B cell (primary cell): ENCODE data around the gene SYNPR. TPM values are rescaled to one million over a fixed set of nuclear protein-coding genes. Genes with fewer than 3 reads are reported as not detected.

Experiments used
- ATAC-seq: fragments of 200-7000 bp; cut with Tn5 transposase; one replicate; pipeline ENCODE4 v1.10.0; 2021; ENCODE audit warnings: low read depth, mild to moderate bottlenecking, moderate number of reproducible peaks, moderate library complexity
- CTCF ChIA-PET: fragments of 350-600 bp; sonication (Branson Sonifier 250); formaldehyde crosslinking; loops from one replicate; lab custom pipeline; 2021; ENCODE audit warnings: antibody characterized with exemption, inconsistent platforms; lab: Charles Lee
- POLR2A ChIA-PET: fragments of 350-600 bp; sonication (Branson Sonifier 250); formaldehyde crosslinking; loops from one replicate; lab custom pipeline; 2021; ENCODE audit warnings: antibody characterized with exemption; lab: Charles Lee
- DNase-seq: peaks from one replicate; pipeline ENCODE4 v3.0.0; 2013
- H2AFZ ChIP-seq: 2 replicates; pipeline ENCODE4 v1.6.1; 2012; ENCODE audit warnings: mild to moderate bottlenecking, low read depth, low read length; ENCODE audit not compliant: insufficient read depth, poor library complexity, severe bottlenecking
- H3K27ac ChIP-seq, 2 donors: 1 replicate in 1 of 2; 2 replicates in 1 of 2; pipeline ENCODE4 v1.5.1; 2012 to 2013; ENCODE audit warnings: low read length in 2 of 2, mild to moderate bottlenecking in 2 of 2, moderate library complexity in 1 of 2
- H3K27me3 ChIP-seq, 4 experiments: fragments of 200-600 bp in 1 of 4; sonication (generic) in 1 of 4; replicated peaks in 1 of 4; 1 replicate in 2 of 4; 2 replicates in 2 of 4; pipeline versions ENCODE4 v1.6.1 to v1.7.0; 2013 to 2016; ENCODE audit warnings: low read length in 3 of 4, mild to moderate bottlenecking in 2 of 4, mixed read lengths in 1 of 4, moderate library complexity in 1 of 4; ENCODE audit not compliant: insufficient read depth in 4 of 4, control insufficient read depth in 3 of 4; ENCODE audit errors: control extremely low read depth in 1 of 4
- H3K36me3 ChIP-seq, 2 experiments: replicated peaks in 1 of 2; 1 replicate in 1 of 2; 2 replicates in 1 of 2; pipeline versions ENCODE4 v1.6.1 to v1.7.1; 2013; ENCODE audit warnings: low read length in 1 of 2; ENCODE audit not compliant: insufficient read depth in 2 of 2, control insufficient read depth in 1 of 2; ENCODE audit errors: control extremely low read depth in 1 of 2, extremely low read depth in 1 of 2
- H3K4me1 ChIP-seq, 2 donors: fragments of 200-600 bp in 1 of 2; sonication (generic) in 1 of 2; 1 replicate in 1 of 2; 2 replicates in 1 of 2; pipeline versions ENCODE4 v1.5.1 to v1.6.1; 2013 to 2017; ENCODE audit warnings: low read length in 2 of 2; ENCODE audit not compliant: control insufficient read depth in 2 of 2, insufficient read depth in 2 of 2
- H3K4me2 ChIP-seq: replicated peaks from 2 replicates; pipeline ENCODE3; 2012; ENCODE audit warnings: mild to moderate bottlenecking, low read depth, low read length; ENCODE audit not compliant: poor library complexity, severe bottlenecking
- H3K4me3 ChIP-seq, 5 experiments: fragments of 200-600 bp in 1 of 5; sonication (generic) in 1 of 5; 1 replicate in 3 of 5; 2 replicates in 2 of 5; pipeline versions ENCODE4 v1.5.1 to v1.7.0; 2011 to 2016; ENCODE audit warnings: low read length in 4 of 5, mild to moderate bottlenecking in 4 of 5, low read depth in 2 of 5, control low read depth in 1 of 5, moderate library complexity in 1 of 5; ENCODE audit not compliant: insufficient read depth in 1 of 5; ENCODE audit errors: control extremely low read depth in 1 of 5, extremely low read depth in 1 of 5
- H3K79me2 ChIP-seq: fragments of 200-600 bp; sonication (generic); one replicate; pipeline ENCODE4 v1.6.0; 2016; ENCODE audit warnings: low read length; ENCODE audit not compliant: control insufficient read depth, insufficient read depth
- H3K9ac ChIP-seq: fragments of 200-600 bp; sonication (generic); 2 replicates; pipeline ENCODE4 v1.6.1; 2017; ENCODE audit warnings: mild to moderate bottlenecking, low read length, moderate library complexity
- H3K9me3 ChIP-seq, 3 donors: one replicate each; pipeline versions ENCODE4 v1.6.1 to v1.7.1; 2013; ENCODE audit warnings: low read length in 2 of 3; ENCODE audit not compliant: control insufficient read depth in 2 of 3, insufficient read depth in 1 of 3; ENCODE audit errors: control extremely low read depth in 1 of 3
- H4K20me1 ChIP-seq: 2 replicates; pipeline ENCODE4 v1.6.0; 2012; ENCODE audit warnings: mild to moderate bottlenecking, low read length; ENCODE audit not compliant: insufficient read depth, control insufficient read depth, poor library complexity, severe bottlenecking
- H3K27ac Mint-ChIP-seq: one replicate; pipeline ENCODE4 v1.8.0; 2021; ENCODE audit warnings: mixed read lengths
- H3K27me3 Mint-ChIP-seq: one replicate; pipeline ENCODE4 v1.8.0; 2021; ENCODE audit warnings: mixed read lengths
- H3K4me1 Mint-ChIP-seq: one replicate; pipeline ENCODE4 v1.8.0; 2021; ENCODE audit warnings: mixed read lengths
- H3K4me3 Mint-ChIP-seq: one replicate; pipeline ENCODE4 v1.8.0; 2021; ENCODE audit warnings: mixed read lengths
- H3K9me3 Mint-ChIP-seq: one replicate; pipeline ENCODE4 v1.8.0; 2022; ENCODE audit warnings: mixed read lengths; ENCODE audit not compliant: insufficient read depth
- EZH2 ChIP-seq: IDR thresholded peaks from 2 replicates; pipeline ENCODE4 v1.6.1; 2012; ENCODE audit warnings: borderline replicate concordance, low read depth, mild to moderate bottlenecking, moderate library complexity, low read length; ENCODE audit not compliant: insufficient read depth, poor library complexity, severe bottlenecking
- WGBS: methylation state at CpG from one replicate; pipeline ENCODE4 v1.1.5; 2013; ENCODE audit warnings: missing lambda C conversion rate; ENCODE audit not compliant: insufficient coverage; 5-methylcytosine and 5-hydroxymethylcytosine counted together
- intact Hi-C: fragments of 100-400 bp; cut with micrococcal nuclease; formaldehyde crosslinking; loops from one replicate; pipeline ENCODE4 v1.10.0; 2022
- polyA plus RNA-seq: library from polyadenylated mRNA; depleted of rRNA; stranded (reverse); fragments of >200 nt; gene quantifications from 2 replicates; pipeline ENCODE4 v1.2.3, GENCODE V29; 2012
- total RNA-seq, 2 donors: library from RNA; stranded (reverse); fragments of 120-200 nt in 1 of 2; gene quantifications; 1 replicate in 1 of 2; 2 replicates in 1 of 2; pipeline versions ENCODE4 v1.2.3 to v1.2.4, GENCODE V29; 2013 to 2022
- TF ChIP-seq, protein P1 (sequence below): fragments of 200-600 bp; IDR thresholded peaks from one replicate; pipeline ENCODE4 v1.8.0; 2022; ENCODE audit warnings: antibody characterized with exemption, mild to moderate bottlenecking

The SYNPR gene
- total and polyA plus RNA-seq, 2 donors (not counting 1 experiment from before 2014, with no cell fraction given), result not detected

- intact Hi-C loops, result no loop called here
- Histone ChIP-seq H3K9me3 (peaks cover 0 to 10% (median 0%) of the 10 kb centered on the region in 3 donors), H3K4me2 (no peak overlapping the region), H3K4me1 (no peaks in the 10 kb centered on the region), H3K27me3 (no peaks in the 10 kb centered on the region), H3K36me3 (no peaks in the 10 kb centered on the region), H3K9ac (no peak overlapping the region), H4K20me1 (no peaks in the 10 kb centered on the region), H2AFZ (no peak overlapping the region), H3K79me2 (no peaks in the 10 kb centered on the region), H3K4me3 (no peak overlapping the region), H3K27ac (no peak overlapping the region)
- Mint-ChIP-seq H3K4me1 (no peaks in the 10 kb centered on the region), H3K27ac (no peak overlapping the region), H3K9me3 (no peaks in the 10 kb centered on the region), H3K27me3 (no peaks in the 10 kb centered on the region), H3K4me3 (no peak overlapping the region)
- ChIA-PET CTCF (no interaction called here), POLR2A (no interaction called here)
- TF ChIP-seq EZH2, result no peak
- TF ChIP-seq, protein P1, sequence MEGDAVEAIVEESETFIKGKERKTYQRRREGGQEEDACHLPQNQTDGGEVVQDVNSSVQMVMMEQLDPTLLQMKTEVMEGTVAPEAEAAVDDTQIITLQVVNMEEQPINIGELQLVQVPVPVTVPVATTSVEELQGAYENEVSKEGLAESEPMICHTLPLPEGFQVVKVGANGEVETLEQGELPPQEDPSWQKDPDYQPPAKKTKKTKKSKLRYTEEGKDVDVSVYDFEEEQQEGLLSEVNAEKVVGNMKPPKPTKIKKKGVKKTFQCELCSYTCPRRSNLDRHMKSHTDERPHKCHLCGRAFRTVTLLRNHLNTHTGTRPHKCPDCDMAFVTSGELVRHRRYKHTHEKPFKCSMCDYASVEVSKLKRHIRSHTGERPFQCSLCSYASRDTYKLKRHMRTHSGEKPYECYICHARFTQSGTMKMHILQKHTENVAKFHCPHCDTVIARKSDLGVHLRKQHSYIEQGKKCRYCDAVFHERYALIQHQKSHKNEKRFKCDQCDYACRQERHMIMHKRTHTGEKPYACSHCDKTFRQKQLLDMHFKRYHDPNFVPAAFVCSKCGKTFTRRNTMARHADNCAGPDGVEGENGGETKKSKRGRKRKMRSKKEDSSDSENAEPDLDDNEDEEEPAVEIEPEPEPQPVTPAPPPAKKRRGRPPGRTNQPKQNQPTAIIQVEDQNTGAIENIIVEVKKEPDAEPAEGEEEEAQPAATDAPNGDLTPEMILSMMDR, result no peak
- ATAC-seq, result no peak
- no peak for DNase-seq
- WGBS, result 69% methylated on average over 4 of the region's 6 CpGs
Observed at GRCh38 chr3:63473641-63474166, 195.6 kb downstream of the SYNPR start.

- peaks cover 0 to 10% (median 0%) of the 10 kb centered on the region in 3 donors for H3K9me3 ChIP-seq
- Mint-ChIP-seq H3K27me3 (no peaks in the 10 kb centered on the region), H3K27ac (no peak overlapping the region), H3K4me1 (no peaks in the 10 kb centered on the region), H3K4me3 (no peak overlapping the region), H3K9me3 (no peaks in the 10 kb centered on the region)
- H3K27ac ChIP-seq, result no peak overlapping the region
- ATAC-seq (no peak), DNase-seq (no peak)
- no peaks in the 10 kb centered on the region for H3K36me3 ChIP-seq
- no peak overlapping the region for H3K9ac ChIP-seq
- H3K4me1 ChIP-seq, result no peaks in the 10 kb centered on the region
- no peaks in the 10 kb centered on the region for H4K20me1 ChIP-seq
- TF ChIP-seq, protein P1, result no peak
- TF ChIP-seq EZH2, result no peak
- WGBS, result 100% methylated on average over 1 of the region's 3 CpGs
- no peak overlapping the region for H2AFZ ChIP-seq
- POLR2A ChIA-PET, result no interaction called here
- CTCF ChIA-PET, result no interaction called here
- H3K27me3 ChIP-seq, result no peaks in the 10 kb centered on the region
- intact Hi-C loops, result no loop called here
- H3K4me3 ChIP-seq, result no peak overlapping the region
- H3K4me2 ChIP-seq, result no peak overlapping the region
- no peaks in the 10 kb centered on the region for H3K79me2 ChIP-seq
Observed at GRCh38 chr3:63474828-63475518, 196.9 kb downstream of the SYNPR start.
